Activated T-helper 1 cell treated with anti-CD3 and anti-CD28 coated beads, Interleukin-2, amount 50 U/mL, for 16 hours (primary cell): Measurements from ENCODE around the gene ATP4A.

Experiments
- DNase-seq, 2 donors: peaks; one replicate each; pipeline ENCODE4 v3.0.0-alpha.2; 2020; ENCODE audit warnings: low read depth in 1 of 2, low spot score in 1 of 2

Gene ATP4A

DNA sequence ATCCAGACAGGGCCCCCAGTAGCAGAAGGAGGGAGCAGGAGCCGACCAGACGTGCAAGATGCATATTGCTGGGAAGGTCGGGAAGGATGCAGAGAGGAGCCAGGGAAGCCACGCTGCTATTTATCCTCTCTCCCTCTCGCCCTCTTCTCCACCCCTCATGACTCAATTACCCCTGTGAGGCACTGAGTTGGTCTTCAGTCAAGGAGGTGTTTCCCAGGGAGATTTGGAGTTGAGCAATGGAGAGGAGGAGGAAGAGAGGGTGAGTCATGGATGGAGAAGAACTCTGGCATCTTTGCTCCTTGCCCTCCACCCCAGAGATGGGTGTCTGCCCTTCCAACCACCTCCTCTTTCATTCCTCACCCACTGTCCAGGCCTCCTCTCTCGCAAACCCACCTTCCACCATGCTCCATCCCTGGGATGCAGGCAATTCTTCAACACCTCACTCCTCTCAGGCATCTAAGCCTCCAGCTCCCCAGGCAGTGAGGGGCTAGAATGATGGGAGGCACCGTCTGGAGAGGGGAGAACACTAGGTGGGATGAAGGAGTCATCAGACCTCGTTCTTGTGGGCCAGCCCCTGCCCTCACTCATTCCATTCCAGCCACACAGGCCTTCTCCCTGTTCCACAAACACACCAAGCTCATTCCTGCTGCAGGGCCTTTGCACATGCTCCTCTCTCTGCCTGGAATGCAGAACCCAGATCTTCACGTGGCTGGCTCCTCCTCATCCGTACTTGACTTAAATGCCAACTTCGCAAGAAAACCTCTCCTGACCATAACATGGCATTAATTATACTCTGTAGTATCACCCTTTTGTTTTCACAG lies 35.0 kb downstream of the ATP4A start, which contains the start of gene SBSN:
Gene SBSN, minus strand, starts transcription at position 94 of the 821 bp plus-strand sequence. Its CDS starts 30 bp downstream, at position 64.
- no peak for DNase-seq

DNA sequence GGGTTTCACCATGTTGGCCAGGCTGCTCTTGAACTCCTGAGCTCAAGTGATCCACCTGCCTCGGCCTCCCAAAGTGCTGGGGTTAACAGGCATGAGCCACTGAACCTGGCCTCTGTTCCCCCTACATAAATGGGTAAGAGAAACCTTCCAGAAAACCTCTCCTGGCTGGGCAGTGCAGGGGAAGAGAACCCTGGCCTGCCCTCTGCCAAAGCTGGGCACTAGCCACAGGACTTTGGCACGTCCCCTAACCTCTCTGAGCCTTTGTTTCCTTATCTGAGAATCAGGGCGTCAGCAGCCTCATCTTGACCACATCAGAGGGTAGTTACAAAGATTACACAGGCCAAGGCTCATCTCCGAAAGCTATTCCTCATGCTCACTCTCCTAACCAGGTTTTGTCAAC lies 37.6 kb downstream of the ATP4A start:
- DNase-seq = no peak

DNA sequence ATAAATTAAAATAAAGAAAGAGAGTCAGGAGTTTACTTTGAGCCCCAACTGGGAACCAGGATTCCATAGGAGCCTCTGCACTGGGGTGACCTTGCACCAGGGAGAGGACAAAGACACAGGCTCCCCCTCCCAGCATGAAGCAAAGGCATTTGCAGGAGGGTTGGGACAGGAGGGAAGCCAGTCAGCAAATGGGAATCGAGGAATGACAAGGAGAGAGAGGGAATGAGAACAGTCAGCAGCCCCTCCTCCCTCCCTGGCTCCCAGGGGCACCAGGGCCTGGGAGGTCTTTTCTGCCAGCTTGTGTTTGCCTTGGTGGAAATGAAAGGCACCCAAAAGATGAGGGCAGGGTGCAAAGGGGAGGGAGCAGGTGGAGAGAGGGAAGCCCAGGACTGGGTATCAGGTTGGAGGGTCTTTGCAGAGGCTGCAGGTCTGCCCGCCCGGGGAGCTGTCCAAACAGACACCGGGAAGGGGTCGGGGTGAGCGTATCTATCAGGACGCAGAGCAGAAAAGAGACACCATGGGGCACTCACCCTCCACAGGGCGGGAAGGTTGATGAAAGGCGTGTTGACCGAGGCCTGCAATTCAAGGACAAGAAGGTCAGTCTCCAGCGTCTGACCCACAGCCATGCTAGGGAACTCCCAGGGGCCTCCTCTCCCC lies 39.1 kb downstream of the ATP4A start:
- DNase-seq = no peak

DNA sequence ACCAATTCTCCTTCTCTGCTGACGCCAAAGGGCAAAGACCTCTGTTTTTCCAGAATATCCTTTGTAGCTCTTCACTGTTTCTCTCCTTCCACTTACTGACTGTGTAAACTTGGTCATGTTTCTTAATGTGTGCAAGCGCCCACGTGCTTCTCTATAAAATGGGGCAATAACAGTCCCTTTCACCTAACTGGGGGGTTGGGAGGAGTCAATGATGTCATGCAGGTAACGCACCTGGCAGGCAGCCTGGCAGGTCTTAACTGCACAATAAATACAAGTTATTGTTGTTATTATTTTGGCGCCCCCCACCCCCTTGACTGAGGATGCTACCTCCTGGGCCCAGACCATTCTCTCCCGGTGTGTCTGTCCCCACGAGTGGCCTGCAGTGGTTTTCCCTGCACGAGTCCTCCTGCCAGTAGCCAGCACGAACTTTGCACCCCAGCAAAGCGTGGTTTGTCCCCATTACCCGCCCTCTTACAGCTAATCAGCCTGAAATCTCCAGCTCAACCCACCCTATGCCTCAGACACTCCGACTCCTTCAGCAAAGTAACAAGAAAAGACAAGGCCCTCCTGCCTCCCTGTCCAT lies 40.6 kb downstream of the ATP4A start:
- DNase-seq = no peak

DNA sequence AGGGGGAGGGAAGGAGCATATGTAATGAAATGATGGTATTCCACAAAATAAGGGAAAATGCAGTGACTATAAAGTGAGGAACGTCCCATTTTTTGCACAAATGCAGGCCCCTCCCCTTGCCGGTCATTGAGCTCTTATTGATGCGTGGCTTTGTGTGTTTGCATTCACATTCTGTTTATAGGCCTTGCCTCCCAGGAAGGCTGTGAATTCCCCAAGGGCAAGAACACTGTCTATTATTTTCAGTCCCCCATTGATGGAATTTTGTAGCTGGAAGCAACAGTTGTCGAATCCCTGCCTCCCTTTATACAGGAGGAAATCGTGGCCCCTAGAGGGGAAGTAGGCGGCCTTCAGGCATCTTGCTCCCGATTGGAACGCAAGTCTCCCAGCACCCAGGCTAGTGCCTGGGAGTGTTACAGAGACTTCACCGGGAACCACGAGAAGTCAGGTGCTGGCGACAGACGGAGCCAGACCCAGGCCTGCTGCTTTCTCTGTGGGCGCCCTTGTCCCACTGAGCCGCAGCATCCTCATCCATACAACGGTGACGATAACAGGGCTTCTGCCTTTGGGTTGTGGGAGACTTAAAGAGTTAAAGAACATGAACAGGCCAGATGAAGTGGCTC lies 42.2 kb downstream of the ATP4A start:
- no peak for DNase-seq

DNA sequence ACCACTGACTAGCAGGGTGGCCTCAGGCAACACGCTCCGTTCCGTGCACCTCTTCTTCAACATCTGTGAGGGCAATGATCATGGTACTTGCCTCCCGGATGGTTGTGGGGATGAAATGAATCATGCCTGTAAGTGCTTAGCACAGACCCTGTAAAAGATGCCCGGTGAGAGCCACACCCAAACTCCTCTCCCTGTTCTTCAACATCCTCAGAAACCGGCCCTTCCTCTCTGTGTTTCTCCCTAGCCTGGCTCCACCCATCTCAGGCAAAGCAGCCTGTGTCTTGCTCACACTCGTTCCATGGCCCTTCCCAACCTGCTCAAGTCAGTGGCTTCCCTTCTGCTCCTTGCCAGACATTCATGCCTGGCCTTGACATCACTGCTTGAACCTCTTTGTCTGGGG lies 44.2 kb downstream of the ATP4A start:
- DNase-seq = no peak

DNA sequence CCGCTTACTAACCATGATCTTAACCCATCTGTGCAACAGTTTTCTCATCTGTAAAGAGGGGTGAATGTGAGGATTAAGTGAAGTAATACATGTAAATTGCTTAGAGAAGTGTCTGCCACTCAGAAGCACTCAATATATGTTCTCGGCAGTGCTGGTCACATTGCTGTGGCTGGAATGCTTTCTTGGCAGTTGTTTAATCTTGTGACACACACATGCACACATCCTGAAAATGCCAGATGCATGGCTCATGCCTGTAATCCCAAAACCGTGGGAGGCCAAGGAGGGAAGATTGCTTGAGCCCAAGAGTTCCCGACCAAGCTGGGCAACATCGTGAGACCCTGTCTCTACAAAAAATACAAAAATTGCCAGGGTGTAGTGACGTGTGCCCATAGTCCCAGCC lies 45.1 kb downstream of the ATP4A start:
- DNase-seq = no peak

DNA sequence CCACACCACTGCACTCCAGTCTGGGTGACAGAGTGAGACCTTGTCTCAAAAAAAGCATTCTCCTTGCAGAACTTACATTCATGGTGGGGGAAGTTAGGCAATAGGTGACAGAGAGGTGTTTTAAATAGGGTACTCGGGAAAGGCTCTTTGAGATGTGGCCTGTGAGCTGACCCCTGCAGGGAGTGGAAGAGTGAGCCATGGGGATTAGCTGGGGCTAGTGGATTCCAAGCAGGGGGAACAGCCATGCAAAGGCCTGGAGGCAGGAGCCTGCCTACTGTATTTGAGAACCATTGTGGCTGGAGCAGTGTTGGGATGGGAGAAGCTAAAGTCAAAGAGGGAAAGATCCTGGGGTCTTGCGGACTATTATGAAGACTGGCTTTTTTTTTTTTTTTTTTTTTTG lies 46.1 kb downstream of the ATP4A start:
- no peak for DNase-seq

DNA sequence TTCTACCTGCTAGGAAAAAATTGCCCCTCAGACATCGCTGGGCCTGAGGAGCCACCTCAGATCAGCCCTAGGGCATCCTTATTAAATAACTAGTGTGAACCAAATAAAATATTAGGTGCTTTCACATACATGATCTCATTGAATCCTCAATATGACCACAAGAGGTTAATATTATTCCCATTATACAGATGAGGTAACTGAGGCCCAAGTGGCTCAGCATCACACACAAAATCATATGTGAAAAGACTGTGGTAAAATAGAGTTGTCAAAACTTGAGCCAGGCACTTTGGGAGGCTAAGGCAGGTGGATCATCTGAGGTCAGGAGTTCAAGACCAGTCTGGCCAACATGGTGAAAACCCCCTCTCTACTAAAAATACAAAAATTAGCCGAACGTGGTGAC lies 47.1 kb downstream of the ATP4A start:
- DNase-seq = no peak

DNA sequence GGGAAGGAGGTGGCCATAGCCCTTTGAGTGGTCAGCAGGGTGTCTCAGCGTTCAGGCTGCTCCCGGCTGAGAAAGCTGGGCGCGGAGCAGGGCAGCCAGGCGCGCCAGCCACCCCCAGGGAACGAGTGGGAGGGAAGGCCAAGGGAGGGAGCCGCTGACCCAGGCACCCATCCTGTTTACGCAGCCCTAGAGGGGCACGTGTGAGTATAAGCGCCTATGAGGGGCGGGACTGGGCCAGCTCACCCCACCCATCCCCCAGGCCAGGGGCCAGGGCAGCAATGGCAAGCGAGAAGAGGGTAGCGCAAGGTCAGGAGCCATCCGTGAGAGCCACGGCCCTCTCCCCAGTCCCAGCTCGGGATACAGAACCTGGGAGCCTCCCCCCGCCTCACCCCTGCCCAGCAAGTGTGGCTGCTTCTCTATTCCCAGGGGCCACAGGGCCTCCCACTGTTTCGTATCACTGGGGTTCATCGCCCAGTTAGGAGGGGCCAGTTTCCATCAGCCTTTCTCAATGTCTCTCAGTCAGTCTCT lies 49.1 kb downstream of the ATP4A start:
- DNase-seq = no peak

DNA sequence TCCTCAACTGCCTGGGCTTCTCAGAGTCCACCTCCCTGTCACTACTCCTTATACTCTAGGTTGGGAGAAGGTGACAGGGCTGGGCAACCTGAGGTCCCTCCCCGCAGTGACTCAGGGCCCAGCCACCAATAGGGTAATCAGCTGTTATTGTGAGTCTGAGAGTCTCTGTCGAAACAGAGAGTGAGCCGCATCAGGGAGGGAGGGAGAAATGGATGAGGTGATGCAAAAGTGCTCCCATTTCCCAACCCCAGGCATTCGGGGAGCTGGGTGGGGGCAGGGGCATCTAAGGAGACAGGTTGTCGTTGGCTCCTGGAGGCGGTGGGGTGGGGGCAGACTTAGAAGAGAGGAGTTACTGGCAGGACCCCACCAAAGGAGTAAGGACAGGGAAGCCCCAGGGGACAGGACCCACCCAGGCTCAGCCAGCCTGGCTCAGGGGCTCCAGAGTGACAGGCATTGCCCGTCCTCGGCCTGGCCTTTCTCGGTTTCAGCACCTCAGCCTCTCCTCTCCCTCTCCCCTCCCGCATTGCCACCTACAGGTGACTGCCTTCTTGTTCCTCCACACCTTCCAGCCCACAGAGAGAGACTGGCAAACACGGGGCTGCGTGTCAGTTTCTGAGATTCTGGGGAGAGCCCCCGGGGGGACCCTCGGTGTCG lies 49.7 kb downstream of the ATP4A start, which contains the start of gene DMKN:
Gene DMKN, minus strand, starts transcription at position 22 of the 654 bp plus-strand sequence. CDS start 174 bp downstream, outside the sequence.
- no peak for DNase-seq

DNA sequence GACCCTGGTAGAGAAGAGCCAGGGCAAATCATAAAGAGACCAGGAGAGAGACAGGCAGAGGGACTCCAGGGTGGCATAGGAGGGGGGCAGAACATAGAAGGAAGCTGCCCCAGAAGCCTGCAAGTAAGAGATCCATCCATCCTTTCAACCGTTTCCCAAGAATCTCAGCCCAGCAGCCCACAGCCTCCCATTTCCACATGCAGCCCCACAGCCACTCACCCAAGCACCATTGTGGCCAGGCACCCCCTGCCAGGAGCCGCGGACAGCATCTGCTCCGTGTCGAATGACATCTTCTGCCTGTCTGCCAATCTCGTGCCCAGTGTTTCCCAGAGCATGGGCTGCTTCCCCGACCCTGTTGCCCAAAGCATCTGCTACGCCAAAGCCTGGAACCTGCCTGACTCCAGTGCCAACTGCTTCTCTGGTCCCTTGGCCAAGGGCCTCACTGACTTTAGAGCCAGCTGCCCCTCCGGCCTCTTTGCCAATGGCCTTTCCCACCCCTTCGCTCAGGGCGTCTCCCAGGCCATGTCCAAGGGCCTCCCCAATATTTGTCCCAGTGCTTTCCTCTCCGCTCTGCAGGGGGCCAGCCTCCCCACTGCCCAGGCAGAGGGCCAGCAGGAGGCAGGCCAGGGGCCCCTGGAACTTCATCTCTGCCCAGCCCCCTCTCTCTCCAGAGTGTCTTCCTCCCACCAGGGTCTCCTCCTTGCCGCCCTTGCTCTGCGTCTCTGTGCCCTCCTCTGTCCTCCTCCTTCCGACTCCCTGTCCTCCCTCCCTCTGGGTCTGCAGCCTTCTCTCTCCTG lies 50.4 kb downstream of the ATP4A start:
- DNase-seq = no peak

DNA sequence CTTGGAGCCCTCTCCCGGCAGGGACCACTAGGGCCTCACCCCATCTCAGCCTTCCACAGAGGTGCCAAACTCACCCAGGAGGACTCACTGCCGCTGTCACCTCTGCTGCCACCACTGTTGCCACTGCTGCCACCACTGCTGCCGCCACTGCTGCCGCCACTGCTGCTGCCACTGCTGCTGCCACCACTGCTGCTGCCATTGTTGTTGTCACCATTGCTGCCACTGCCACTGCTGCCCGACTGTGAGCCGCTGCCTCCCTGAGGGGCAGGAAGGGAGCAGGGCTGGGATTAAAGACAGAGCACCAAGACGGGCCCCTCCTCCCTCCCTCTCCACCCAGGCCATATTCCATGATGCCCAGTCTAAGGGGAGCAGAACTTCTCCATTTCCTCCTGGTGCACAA lies 52.1 kb downstream of the ATP4A start:
- no peak for DNase-seq

DNA sequence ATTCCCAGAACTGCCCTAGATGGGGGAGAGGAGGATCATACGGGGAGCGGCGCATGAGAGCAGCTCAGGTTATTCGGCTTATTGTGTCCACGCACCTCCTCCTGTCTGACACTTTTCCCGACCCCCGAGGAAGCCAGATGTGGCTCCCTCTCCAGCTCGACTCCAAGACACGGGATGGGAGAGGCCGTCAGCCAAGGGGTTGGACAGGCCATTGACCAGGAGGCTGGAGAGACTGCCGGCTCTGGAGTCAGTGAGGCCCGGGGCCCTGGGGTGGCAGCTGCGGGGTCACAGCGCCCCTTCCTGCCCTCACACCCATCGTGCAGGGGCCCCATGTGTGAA lies 52.9 kb downstream of the ATP4A start:
- DNase-seq = no peak

DNA sequence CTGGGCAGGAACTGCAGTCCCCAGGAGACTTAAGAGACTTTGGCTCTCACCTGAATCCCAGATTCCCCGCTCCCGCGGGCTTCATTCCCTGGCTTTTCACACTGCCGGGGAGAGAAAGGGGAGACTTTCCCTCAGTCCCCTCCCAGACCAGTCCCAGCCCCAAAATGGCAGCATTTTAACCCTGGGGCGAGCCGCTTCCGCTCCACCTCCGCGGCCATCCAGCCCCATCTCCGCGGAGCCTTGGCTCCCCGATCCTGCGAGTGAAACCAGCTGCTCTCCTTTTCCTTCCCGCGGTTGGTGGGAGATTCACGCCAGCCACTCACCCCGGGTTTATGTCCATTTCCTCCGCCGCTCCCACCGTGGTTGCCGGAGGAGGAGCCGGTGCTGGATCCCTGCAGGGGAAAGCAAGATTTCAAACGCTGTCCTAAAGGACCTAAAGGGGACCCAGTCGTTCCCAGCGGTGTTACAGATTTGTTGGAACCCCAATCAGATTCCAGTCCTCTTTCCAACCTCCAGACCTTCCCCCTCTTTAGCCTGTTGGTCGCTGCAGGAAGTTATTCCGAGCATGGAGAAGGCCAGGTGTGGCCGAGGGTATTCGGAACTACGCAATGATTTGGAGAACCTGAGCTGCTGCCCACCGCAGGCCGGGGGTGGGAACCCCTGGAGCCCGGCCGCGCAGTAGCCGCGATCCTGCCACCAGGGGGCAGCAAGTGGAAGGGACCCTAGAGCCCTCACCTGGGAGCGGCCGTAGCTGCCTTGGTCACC lies 53.4 kb downstream of the ATP4A start:
- peak; percentile 53 to 58 for DNase-seq

DNA sequence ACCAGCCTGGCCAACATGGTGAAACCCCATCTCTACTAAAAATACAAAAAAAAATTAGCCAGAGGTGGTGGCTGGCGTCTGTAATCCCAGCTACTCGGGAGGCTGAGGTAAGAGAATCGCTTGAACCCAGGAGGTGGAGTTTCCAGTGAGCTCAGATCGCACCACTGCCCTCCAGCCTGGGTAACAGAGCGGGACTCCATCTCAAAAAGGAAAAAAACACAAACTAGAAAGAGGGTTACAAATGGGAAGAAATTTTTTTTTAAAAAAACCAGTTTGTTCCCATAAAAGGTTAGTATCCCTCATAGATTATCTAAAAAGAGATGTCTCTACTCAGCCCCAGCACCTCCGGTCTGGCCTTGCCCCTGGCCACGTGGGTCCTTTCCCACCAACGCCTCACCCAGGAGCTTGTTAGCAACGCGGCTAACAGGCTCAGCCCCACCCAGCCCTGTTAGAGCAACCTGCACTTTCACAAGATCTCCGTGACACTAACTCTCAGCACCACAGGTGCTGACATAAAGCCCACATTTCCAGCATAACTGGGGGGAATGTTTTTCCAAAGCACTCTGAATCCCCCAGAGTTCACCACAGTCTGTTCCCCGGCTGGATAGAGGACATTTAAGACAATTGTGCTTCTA lies 54.3 kb downstream of the ATP4A start:
- no peak for DNase-seq

DNA sequence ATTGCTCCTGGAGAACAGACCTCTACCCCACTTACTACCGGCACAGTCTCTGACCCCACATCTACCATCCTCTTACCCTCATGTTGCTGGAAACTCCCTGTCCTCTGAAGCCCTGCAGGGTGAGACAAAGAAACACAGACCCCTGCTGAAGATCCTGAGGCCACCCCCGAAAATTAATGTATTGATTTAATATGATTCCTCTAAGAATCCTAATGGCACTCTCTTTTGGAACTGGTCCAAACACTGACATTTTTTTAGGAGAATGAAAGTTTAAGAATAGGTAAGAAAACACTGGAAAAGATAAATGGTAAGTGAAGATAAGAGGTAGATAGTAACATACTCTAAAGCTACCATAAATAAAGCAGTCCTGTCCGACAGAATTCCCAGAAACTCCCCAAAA lies 55.3 kb downstream of the ATP4A start:
- no peak for DNase-seq

DNA sequence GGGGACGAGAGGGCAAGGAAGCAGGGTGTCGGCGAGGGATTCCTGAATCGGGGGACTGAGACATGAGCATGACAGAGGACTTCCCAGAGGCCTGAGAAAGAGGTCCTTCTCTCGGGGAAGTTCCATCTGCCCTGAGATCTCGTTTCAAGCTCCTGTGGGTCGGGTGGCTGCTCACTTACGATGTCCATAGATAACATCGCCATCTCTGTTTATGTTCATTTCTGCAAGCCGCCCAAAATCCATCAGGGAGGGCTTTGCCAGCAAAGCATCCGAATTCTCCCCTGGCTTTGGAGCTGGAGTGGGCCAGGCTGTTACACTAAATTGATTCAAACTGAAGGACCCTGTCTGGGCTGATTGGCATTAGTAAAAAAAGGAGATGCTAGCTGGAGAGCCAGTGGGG lies 55.9 kb downstream of the ATP4A start:
- DNase-seq = no peak

DNA sequence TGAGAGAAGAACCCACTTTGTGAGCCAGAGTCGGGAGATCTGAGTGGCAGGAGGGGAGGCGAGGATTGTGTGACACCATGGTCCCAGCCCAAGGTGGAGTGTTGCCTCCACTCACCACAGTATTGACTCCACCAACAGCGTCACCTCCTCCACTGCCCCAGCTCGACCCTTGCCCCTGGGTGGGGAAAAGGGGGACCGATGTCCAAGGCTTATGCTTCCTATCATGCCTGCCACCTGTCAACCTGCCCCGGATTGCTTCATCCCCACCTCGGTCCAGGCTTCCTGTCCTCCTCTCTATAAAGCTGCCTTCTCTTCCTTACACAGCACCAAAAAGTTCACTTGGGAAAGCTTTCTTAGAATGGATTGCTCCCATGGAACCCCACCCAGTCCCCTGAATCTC lies 57.4 kb downstream of the ATP4A start:
- DNase-seq = no peak
